Measurements from ENCODE around the gene BMP10.

BMP10 gene

DNA sequence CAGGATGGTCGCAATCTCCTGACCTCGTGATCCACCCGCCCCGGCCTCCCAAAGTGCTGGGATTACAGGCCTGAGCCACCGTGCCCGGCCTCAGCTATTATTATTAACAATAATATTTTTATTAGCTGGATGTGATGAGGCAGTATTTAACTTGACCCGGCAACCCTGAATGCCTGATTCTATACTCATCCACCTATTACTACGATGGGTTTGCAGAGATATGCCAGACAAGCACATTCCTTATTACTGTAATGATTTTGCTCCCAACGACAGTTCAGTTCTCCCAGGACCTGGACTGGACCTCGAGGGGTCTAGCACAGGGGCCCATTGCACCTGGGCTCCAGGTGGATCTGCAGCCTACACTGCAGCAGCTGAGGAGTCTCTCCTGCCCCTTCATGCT, 32.6 kb downstream of the BMP10 start:
- no peak overlapping the region for H3K4me3 ChIP-seq (ENCODE audit: low read depth, low read length)
- TF ChIP-seq, protein P1, sequence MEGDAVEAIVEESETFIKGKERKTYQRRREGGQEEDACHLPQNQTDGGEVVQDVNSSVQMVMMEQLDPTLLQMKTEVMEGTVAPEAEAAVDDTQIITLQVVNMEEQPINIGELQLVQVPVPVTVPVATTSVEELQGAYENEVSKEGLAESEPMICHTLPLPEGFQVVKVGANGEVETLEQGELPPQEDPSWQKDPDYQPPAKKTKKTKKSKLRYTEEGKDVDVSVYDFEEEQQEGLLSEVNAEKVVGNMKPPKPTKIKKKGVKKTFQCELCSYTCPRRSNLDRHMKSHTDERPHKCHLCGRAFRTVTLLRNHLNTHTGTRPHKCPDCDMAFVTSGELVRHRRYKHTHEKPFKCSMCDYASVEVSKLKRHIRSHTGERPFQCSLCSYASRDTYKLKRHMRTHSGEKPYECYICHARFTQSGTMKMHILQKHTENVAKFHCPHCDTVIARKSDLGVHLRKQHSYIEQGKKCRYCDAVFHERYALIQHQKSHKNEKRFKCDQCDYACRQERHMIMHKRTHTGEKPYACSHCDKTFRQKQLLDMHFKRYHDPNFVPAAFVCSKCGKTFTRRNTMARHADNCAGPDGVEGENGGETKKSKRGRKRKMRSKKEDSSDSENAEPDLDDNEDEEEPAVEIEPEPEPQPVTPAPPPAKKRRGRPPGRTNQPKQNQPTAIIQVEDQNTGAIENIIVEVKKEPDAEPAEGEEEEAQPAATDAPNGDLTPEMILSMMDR (IDR thresholded peaks at IDR 0.05; ENCODE audit: low read depth, low read length), result no peak

DNA sequence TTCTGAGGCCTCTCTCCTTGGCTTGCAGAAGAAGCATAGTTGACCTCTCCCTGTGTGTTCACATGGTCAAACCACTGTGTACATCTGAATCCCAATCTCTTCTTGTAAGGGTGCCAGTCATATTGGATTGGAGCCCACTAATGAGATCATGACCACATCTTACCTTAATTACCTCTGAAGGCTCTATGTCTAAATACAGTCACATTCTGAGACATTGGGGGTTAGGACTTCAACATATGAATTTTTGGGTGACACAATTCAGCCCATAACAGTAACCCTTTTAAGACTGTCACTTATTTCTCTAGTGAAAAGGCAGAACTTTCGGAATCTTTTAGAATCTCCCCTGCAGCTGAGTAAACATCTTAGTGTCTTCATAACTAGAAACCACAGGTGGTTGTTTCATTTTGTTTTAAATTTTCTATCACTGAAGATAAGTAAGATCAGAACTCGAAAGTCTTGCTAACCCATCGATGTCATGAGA, 33.3 kb downstream of the BMP10 start:
- TF ChIP-seq, protein P1 (IDR thresholded peaks at IDR 0.05; ENCODE audit: low read depth, low read length), result no peak
- H3K4me3 ChIP-seq (ENCODE audit: low read depth, low read length), result no peak overlapping the region

DNA sequence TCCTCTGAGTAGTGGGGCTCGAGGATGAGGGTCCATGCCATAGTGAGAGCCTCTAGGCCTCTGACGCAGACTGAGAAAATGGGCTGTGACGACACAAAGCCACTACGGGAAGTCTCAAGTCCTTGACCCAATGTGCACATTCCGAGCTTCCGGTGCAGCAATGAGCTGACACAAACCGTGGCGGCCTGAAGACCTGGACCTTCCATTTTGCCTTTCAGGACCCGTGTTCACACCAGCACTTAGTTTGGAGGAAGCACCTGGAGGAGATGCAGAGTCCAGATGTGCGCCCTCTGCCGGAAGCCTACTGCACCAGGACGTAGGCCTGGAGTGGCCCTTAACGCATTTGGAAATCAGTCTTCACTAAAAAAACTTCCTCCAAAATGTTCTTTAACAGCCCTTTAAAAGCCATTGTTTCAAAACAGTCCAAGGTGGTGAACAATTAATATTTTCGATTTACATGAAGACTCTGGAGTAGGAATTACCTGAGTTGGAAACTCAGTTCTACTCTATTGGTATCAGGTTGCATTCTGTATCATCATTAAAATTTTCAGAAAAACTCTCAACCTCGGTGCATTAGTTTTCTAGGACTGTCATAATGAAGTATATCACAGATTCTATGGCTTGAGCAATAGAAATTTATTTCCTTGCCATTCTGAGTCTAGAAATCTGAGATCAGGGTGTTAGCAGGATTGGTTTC, 33.9 kb downstream of the BMP10 start:
- TF ChIP-seq, protein P1 (IDR thresholded peaks at IDR 0.05; ENCODE audit: low read depth, low read length), result peak; percentile 51
- H3K4me3 ChIP-seq (ENCODE audit: low read depth, low read length), result no peak overlapping the region

DNA sequence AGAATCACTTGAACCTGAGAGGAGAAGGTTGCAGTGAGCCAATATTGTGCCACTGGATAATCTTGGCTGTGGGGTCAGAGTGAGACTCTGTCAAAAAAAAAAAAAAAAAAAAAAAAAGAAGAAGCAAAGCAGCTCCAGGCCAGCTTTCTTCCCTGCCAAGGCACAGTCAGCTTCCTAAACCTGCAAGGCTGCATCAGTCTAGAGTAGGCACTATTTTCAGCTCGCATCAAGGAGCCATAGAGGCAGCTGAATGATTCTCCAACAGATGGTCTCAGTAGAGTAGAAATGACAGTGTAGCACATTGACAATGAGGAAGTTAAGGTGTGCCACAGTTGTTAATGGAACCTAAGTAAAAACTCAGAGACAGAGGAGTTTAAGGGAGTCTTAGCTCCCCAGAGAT, 35.6 kb downstream of the BMP10 start:
- no peak overlapping the region for H3K4me3 ChIP-seq (ENCODE audit: low read depth, low read length)
- TF ChIP-seq, protein P1 (IDR thresholded peaks at IDR 0.05; ENCODE audit: low read depth, low read length), result no peak

DNA sequence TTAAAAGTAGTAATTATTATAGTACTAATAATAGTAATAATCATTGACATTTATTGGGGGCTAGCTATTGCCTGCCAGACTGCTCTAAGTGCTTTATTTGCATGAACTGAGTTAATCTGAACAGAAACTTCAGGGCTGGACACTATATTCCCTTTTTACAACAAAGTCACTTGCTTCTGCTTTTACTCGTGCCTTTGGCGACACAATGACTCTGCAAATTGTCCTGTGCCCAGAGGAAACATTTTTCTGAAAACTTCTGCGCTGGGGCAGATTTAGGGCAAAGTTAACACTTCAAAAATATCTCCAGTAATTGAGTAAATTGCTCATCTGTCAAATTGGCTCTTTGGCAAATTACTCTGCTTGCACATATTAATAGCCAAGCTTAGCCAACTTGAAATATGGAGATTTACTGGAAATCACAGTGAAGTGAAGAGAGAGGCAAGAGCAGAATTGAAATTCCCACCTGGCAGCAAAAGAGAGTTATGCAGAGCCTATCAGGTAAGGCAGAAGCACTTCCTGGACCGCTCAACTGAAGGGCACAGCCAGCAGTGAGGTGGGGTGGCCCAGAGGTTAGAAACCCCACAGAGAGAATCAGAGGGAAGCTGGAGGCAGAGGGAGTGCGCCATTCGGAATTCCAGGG, 36.3 kb downstream of the BMP10 start:
- no peak overlapping the region for H3K4me3 ChIP-seq (ENCODE audit: low read depth, low read length)
- TF ChIP-seq, protein P1 (IDR thresholded peaks at IDR 0.05; ENCODE audit: low read depth, low read length), result no peak

DNA sequence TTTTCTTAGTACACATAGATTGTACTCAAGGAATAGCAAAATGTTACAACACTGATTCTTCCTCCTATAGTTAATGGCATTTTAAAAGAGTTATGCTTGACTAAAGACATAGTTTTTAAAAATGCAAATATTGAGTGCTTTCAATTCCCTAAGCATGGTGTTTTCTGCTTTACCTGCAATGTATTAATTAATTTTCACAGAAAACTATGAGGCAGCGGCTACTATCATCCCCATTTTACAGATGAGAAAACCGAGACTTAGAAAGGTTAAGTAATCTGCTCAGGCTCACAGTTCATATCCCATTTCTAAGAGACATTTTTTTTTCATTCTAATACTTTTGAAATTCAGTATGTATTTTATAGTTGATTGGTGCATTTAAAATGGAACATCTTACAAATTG, 38.0 kb downstream of the BMP10 start:
- TF ChIP-seq, protein P1 (IDR thresholded peaks at IDR 0.05; ENCODE audit: low read depth, low read length), result no peak
- no peak overlapping the region for H3K4me3 ChIP-seq (ENCODE audit: low read depth, low read length)

DNA sequence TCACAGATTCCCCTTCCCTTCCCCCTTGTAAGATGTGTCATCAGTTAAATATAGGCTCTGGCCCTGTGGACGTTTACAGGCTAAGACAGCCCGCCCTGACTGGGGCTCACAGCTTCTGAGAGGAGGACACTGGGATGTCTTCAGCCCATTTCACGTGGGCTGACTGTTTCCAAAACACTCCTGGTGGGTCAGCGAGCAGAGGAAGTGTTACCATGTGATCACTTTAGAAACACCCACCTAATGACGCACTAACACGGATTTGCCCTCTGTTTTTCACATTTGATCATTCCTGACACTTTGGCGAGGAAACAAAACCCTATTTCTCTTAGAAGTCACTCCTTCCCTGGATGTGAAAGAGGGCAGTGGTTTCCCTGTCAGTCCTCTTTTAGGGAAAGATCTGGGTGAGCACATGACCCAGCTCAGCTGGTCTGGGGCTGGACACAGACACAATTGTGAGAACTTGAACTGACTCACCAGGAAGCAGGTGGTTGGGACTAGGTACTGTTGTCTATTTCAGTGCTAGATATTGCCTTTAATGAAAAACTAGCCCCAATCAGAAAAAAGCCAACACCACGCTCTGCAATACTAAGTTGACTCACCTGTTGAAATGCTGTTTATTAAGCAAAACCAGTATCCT, 38.8 kb downstream of the BMP10 start:
- no peak overlapping the region for H3K4me3 ChIP-seq (ENCODE audit: low read depth, low read length)
- TF ChIP-seq, protein P1 (IDR thresholded peaks at IDR 0.05; ENCODE audit: low read depth, low read length), result no peak
